ENCODE data around the gene NPLOC4.

NPLOC4 gene

DNA sequence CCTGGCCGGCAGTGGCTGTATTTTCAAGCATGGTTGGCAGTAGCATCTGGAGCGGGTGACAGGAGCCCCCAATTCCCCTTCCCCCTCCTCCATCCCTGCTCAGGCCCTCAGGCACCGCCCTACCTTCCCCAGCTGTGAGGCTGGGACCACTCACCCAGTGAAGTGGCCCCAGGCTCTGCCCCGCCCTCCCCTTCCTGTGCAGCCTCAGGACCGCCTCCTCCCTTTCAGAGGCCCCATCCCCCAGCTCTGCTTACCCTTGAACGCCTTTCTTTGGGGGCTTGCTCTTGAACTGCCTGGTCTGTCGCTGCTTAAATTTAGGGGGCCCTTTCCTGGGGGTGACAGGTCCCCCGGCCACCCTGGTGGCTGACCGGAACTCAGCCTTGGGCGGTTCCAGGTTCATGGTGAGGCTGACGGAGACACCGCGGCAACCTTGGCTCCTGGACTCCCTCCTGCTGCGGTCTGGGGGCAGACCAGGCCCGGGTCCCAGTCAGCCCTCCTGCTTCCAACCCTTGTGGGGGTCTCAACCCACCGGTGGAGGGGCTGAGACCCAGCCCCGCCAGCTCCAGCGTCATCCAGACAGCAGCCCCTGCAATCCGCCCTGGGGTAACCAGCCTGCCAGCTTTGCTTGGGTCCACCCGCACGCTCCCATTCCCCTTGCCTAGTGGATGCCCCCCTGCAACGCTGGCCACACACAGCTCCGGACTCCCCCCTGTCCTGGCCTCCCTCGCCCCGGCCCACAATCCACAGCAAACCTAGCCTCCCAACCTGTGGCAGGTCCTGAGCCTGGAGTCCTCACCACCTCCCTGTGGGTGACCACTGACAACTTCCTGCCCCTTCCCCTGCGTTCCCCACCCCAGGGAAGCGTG lies 16.2 kb upstream of the NPLOC4 start:
- no peaks in the 10 kb centered on the region for H3K36me3 Mint-ChIP-seq (ENCODE audit: low read depth)
- peak overlapping the region; percentile 77 for H3K27ac Mint-ChIP-seq
- H3K4me1 Mint-ChIP-seq (ENCODE audit: low read depth): peaks cover 44% of the 10 kb centered on the region
- H3K9me3 Mint-ChIP-seq: no peaks in the 10 kb centered on the region
- intact Hi-C loops (cut with micrococcal nuclease): no loop called here
- peaks cover 34% of the 10 kb centered on the region for H3K27me3 Mint-ChIP-seq
- H3K4me3 Mint-ChIP-seq: peak overlapping the region; percentile 70

DNA sequence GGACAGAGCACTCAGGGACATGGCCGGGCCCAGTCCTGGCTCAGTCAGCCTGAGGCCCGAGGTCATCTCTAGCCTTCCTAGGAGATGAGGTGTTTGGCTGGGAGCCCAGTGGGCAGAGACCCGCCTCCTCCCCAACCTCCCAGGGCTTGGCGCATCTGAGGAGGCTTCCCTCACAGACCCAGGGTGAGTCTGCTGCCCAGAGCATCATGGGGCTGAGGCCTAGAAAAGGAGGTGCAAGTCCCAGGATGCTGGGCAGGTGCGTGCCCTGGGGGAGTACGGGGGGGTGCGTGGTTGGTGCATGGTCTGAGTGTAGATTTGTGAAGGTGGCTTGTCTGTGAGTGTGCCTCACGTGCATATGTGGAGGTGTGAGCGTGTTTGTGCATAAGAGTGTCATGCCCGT lies 14.8 kb upstream of the NPLOC4 start:
- intact Hi-C loops (cut with micrococcal nuclease): no loop called here
- Mint-ChIP-seq H3K27ac (no peak overlapping the region), H3K9me3 (no peaks in the 10 kb centered on the region), H3K27me3 (peaks cover 46% of the 10 kb centered on the region), H3K36me3 (ENCODE audit: low read depth) (no peaks in the 10 kb centered on the region), H3K4me3 (no peak overlapping the region), H3K4me1 (ENCODE audit: low read depth) (peaks cover 35% of the 10 kb centered on the region)

DNA sequence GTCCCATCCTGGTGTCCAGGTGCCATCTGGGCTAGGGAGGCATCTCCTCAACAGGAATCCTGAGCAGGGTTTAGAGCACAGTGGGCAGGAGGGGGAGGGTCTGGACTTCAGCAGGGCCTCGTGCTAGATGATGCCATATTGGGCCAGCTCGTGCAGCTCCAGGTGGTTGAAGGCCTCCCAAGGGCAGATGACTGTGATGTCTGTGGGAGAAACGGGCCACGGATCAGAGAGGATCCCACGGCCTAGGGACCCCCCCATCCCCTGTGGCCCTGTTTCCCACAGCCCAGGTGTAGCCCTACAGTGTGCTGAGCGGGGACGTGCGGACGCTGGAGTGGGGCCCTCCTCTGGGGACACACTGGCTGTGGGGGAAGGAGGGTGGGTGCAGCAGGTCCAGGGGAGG lies 14.0 kb upstream of the NPLOC4 start:
- Mint-ChIP-seq H3K27ac (no peak overlapping the region), H3K4me1 (ENCODE audit: low read depth) (peaks cover 27% of the 10 kb centered on the region), H3K27me3 (peaks cover 54% of the 10 kb centered on the region), H3K36me3 (ENCODE audit: low read depth) (no peaks in the 10 kb centered on the region), H3K9me3 (no peaks in the 10 kb centered on the region), H3K4me3 (no peak overlapping the region)
- intact Hi-C loops (cut with micrococcal nuclease): no loop called here

DNA sequence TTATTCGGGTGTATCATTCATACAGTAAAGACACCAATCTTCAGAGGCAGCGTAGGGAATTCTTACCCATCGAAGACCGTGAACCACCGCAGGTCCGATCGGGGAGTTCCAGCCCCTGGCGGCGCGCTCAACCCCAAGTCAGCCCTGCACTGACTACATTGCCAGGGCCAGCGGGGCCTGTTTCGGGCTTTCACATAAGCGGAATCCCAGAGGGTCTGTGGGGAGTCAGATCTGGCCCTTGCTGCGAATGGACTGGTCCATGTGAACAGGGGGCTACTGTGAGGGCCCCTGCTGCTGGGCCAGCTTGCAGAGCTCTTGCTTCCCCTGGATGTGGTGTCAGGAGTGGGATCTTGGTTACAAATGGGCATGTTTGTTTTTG lies 11.8 kb upstream of the NPLOC4 start:
- Mint-ChIP-seq H3K4me1 (ENCODE audit: low read depth) (peaks cover 16% of the 10 kb centered on the region), H3K27ac (no peak overlapping the region), H3K9me3 (no peaks in the 10 kb centered on the region), H3K36me3 (ENCODE audit: low read depth) (no peaks in the 10 kb centered on the region), H3K27me3 (peaks cover 57% of the 10 kb centered on the region), H3K4me3 (no peak overlapping the region)
- intact Hi-C loops (cut with micrococcal nuclease): no loop called here

DNA sequence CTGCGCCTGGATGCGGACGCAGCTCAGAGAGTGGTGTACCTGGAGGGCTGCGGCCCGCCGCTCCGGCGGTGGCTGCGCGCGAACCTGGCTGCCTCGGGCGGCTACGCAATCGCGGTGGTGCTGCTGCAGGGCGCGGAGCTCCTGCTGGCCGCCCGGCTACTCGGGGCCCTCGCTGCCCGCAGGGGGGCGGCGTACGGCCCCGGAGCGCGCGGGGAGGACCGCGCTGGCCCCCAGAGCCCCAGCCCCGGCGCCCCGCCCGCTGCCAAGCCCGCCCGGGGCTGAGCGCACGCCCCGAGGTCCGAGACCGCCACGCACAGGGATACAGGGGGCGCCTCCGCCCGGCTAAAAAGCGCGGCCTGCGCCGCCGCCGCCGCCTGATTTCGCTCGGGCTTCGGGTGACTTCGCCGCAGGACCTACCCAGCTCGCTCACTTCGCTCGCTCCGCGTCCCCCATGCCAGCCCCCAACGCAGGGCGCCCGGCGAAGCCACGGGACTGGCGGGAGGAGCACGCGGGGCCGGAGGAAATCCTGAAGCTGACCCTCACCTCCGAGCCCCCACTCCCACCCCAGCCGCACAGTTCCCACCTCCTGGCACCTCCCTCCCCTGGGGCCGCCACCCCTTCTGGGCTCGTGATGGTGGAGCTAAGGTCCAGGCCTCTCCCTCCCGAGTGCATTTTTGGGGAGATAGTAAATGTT lies 11.2 kb upstream of the NPLOC4 start:
- H3K4me1 Mint-ChIP-seq (ENCODE audit: low read depth): peaks cover 11% of the 10 kb centered on the region
- H3K9me3 Mint-ChIP-seq: no peaks in the 10 kb centered on the region
- H3K27ac Mint-ChIP-seq: no peak overlapping the region
- H3K4me3 Mint-ChIP-seq: no peak overlapping the region
- H3K27me3 Mint-ChIP-seq: peaks cover 52% of the 10 kb centered on the region
- intact Hi-C loops (cut with micrococcal nuclease): no loop called here
- no peaks in the 10 kb centered on the region for H3K36me3 Mint-ChIP-seq (ENCODE audit: low read depth)

DNA sequence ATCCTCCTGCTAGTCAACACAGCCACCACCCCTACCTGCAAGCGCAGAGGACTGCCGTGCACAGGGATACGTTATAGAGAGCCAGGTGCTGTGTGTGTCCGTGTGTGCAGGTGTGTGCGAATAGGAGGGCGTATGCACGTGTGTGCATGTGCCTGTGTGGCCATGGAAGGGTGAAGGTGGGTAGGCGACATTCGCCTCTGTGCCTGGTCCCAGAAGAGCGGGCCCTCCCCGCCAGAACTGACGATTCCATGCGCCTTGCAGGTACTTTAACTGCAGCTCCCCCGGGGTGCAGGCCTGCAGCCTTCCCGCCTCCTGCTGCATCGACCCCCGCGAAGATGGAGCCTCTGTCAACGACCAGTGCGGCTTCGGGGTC lies 10.7 kb upstream of the NPLOC4 start:
- intact Hi-C loops (cut with micrococcal nuclease): no loop called here
- no peaks in the 10 kb centered on the region for H3K36me3 Mint-ChIP-seq (ENCODE audit: low read depth)
- peaks cover 50% of the 10 kb centered on the region for H3K27me3 Mint-ChIP-seq
- peaks cover 7% of the 10 kb centered on the region for H3K4me1 Mint-ChIP-seq (ENCODE audit: low read depth)
- H3K4me3 Mint-ChIP-seq: no peak overlapping the region
- H3K9me3 Mint-ChIP-seq: no peaks in the 10 kb centered on the region
- no peak overlapping the region for H3K27ac Mint-ChIP-seq

DNA sequence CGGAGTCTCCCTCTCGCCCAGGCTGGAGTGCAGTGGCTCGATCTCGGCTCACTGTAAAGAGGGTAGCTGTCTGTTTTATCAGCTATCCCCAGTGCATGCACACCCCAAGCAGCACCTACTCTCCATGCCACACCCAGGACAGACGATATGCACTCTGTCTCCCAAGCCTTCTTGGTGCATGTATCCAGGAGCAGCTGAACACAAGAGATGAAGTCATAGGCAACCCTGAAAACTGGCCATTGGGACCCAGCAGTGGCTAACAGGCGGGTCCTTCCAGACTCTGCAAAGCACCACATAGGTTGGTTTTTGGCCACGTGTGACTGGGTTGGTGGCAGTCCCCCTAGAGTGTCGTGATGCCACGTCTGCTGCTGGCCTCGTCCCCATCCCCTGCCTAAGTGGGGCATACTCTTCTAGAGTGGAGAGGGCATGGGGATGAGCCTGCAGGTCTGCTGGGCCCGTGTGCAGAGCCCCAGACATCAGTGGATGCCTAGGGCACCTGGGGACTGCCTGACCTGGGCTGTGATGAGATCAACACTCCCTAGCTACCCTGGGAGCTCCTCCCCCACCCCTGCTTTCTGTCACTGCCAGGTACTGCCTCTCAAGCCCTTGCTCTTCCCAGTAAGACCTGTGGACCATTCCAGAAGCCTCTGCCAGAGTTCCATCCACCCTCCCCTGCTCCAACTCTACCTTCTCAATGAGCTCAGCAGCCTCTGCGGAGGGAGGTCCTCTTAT lies 10.1 kb upstream of the NPLOC4 start:
- no peaks in the 10 kb centered on the region for H3K36me3 Mint-ChIP-seq (ENCODE audit: low read depth)
- H3K9me3 Mint-ChIP-seq: no peaks in the 10 kb centered on the region
- intact Hi-C loops (cut with micrococcal nuclease): no loop called here
- H3K27me3 Mint-ChIP-seq: peaks cover 50% of the 10 kb centered on the region
- H3K4me3 Mint-ChIP-seq: no peak overlapping the region
- no peak overlapping the region for H3K27ac Mint-ChIP-seq
- peaks cover 7% of the 10 kb centered on the region for H3K4me1 Mint-ChIP-seq (ENCODE audit: low read depth)

DNA sequence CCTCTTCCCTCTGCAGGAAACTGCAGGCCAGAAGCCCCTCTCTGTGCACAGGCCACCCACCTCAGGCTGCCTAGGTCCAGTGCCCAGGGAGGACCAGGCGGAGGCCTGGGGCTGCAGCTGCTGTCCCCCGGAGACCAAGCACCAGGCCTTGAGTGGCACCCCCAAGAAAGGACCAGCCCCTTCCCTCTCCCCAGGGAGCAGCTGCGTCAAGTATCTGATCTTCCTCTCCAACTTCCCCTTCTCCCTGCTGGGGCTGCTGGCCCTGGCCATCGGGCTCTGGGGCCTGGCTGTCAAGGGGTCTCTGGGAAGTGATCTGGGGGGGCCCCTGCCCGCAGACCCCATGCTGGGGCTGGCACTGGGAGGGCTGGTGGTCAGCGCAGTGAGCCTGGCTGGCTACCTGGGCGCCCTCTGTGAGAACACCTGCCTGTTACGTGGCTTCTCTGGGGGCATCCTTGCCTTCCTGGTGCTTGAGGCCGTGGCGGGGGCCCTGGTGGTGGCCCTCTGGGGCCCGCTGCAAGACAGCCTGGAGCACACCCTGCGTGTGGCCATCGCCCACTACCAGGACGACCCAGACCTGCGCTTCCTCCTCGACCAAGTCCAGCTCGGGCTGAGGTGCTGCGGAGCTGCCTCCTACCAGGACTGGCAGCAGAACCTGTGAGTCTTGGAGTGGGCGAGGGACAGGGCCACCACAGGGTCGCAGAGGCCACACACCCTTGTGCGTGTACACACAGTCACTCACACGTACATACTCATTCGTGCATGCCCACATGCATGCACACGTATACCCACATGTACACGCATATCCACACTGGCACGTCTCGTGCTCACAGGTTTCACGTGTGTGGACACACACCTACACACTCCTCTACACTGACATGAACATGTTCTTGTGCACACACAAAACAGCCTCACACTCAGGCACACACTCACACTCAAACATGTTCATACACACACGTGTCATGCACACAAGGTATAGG lies 8.4 kb upstream of the NPLOC4 start:
- H3K27me3 Mint-ChIP-seq: peaks cover 54% of the 10 kb centered on the region
- H3K27ac Mint-ChIP-seq: peak overlapping the region; percentile 16
- intact Hi-C loops (cut with micrococcal nuclease): no loop called here
- peaks cover 7% of the 10 kb centered on the region for H3K4me1 Mint-ChIP-seq (ENCODE audit: low read depth)
- no peak overlapping the region for H3K4me3 Mint-ChIP-seq
- no peaks in the 10 kb centered on the region for H3K9me3 Mint-ChIP-seq
- H3K36me3 Mint-ChIP-seq (ENCODE audit: low read depth): no peaks in the 10 kb centered on the region

DNA sequence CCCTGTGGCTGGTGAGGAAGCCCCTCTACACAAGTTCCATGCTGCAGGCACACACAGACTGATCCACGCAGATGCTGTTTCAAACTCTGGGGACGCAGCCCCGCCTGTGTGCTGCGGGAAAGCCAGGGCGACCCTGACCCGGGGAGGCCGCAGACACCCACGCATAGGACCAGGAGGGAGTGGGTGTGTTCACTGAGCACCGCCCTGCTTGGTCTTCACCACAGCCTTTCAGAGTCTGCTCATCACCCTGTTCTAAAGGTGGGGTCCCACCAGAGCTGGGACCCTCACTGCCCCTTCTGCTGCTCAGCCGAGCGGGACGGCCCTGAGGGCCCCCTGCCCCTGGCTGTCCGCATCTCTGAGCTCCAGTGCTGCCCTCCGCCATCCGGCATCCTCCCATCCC lies 7.6 kb upstream of the NPLOC4 start:
- Mint-ChIP-seq H3K4me3 (no peak overlapping the region), H3K4me1 (ENCODE audit: low read depth) (peaks cover 7% of the 10 kb centered on the region), H3K36me3 (ENCODE audit: low read depth) (no peaks in the 10 kb centered on the region), H3K9me3 (no peaks in the 10 kb centered on the region), H3K27ac (peak overlapping the region; percentile 16), H3K27me3 (peaks cover 50% of the 10 kb centered on the region)
- intact Hi-C loops (cut with micrococcal nuclease): no loop called here

DNA sequence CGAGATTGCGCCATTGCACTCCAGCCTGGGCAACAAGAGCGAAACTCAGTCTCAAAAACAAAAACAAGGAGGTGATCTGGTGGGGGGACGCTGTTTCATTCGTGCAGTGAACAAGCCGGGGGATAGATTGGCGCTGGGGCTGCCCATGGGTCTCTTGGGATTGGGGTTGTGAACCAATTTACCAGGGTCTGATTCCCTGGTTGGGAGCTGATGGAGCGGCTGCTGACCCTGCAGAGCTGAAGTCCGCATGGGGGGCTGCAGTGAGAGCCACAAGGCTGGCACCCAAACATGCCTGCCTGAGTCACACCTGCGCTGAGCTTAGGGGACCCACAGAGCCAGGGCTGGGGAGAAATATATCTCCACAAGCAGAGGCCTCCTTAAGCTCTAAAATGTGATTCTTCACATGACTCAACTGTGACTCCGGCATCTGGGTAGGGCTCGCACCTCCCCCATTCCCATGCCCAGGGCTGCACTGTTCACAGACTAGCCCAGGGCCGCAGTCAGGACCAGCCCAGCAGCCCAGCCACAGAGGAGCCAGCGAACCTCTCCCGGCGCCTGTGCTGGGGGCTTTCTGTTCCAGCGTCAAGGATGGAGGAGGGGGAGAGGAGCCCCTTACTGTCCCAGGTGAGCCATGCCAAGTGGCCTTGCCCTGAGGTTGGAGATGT lies 5.0 kb upstream of the NPLOC4 start:
- H3K9me3 Mint-ChIP-seq: no peaks in the 10 kb centered on the region
- peaks cover 7% of the 10 kb centered on the region for H3K4me1 Mint-ChIP-seq (ENCODE audit: low read depth)
- H3K27ac Mint-ChIP-seq: no peak overlapping the region
- H3K4me3 Mint-ChIP-seq: no peak overlapping the region
- intact Hi-C loops (cut with micrococcal nuclease): no loop called here
- no peaks in the 10 kb centered on the region for H3K36me3 Mint-ChIP-seq (ENCODE audit: low read depth)
- peaks cover 26% of the 10 kb centered on the region for H3K27me3 Mint-ChIP-seq

DNA sequence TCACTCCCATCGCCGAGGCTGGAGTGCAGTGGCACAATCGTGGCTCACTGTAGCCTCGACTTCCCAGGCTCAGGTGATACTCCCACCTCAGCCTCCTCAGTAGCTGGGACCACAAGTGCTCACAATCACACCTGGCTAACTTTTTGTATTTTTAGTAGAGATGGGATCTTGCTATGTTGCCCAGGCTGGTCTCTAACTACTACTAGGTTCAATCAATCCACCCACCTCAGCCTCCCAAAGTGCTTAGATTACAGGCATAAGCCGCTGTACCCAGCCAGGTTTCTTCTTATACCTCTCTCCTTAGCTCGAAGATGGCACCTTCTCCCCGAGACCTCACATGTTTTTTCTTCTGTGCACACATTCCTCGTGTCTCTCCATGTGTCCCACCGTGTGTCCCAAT lies 3.1 kb upstream of the NPLOC4 start:
- H3K4me3 Mint-ChIP-seq: no peak overlapping the region
- H3K36me3 Mint-ChIP-seq (ENCODE audit: low read depth): peaks cover 9% of the 10 kb centered on the region
- H3K9me3 Mint-ChIP-seq: no peaks in the 10 kb centered on the region
- intact Hi-C loops (cut with micrococcal nuclease): no loop called here
- H3K27ac Mint-ChIP-seq: no peak overlapping the region
- peaks cover 19% of the 10 kb centered on the region for H3K4me1 Mint-ChIP-seq (ENCODE audit: low read depth)
- H3K27me3 Mint-ChIP-seq: peaks cover 10% of the 10 kb centered on the region

DNA sequence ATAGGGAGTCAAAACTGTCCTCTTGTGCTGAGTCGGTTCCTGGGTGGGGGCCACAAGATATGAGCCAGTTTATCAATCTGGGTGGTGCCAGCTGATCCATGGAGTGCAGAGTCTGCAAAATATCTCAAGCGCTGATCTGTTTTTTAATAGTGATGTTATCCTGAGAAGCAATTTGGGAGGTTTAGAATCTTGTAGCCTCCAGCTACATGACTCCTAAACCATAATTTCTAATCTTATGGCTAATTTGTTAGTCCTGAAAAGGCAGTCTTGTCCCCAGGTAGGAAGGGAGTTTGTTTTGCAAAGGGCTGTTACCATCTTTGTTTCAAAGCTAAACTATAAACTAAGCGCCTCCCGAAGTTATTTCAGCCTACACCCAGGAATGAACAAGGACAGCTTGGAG lies 1.8 kb upstream of the NPLOC4 start:
- Mint-ChIP-seq H3K9me3 (no peaks in the 10 kb centered on the region), H3K27me3 (peaks cover 4% of the 10 kb centered on the region), H3K4me3 (no peak overlapping the region), H3K4me1 (ENCODE audit: low read depth) (peaks cover 13% of the 10 kb centered on the region), H3K27ac (no peak overlapping the region), H3K36me3 (ENCODE audit: low read depth) (peaks cover 9% of the 10 kb centered on the region)
- intact Hi-C loops (cut with micrococcal nuclease): no loop called here

DNA sequence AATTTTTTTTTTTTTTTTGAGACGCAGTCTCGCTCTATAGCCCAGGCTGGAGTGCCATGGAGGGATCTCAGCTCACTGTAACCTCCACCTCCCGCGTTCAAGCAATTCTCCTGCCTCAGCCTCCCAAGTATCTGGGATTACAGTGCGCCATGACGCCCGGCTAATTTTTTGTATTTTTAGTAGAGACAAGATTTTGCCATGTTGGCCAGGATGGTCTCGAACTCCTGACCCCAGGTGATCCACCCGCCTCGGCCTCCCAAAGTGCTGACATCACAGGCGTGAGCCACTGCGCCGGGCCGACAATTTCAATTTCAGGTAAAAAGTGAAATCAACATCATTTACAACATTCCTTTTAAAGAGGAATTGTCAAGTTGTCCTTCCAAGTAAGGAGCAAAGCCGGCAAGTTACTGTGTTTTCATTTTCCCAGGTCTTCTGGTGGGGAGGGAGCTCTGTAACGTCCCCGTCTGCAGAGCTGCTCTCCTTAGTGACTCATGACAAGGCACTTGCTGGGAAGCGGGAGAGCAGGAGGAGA lies 873 bp downstream of the NPLOC4 start:
- intact Hi-C loops (cut with micrococcal nuclease): no loop called here
- Mint-ChIP-seq H3K9me3 (no peaks in the 10 kb centered on the region), H3K4me3 (peak overlapping the region; percentile 83), H3K27me3 (no peaks in the 10 kb centered on the region), H3K27ac (peak overlapping the region; percentile 92), H3K4me1 (ENCODE audit: low read depth) (peaks cover 13% of the 10 kb centered on the region), H3K36me3 (ENCODE audit: low read depth) (peaks cover 19% of the 10 kb centered on the region)

All from dendritic cell treated with granulocyte-macrophage colony-stimulating factor and Interleukin-4, amounts not matched to agents 40 ng/mL and 50 ng/mL, for 4 days (primary cell).